ENCODE measurements around the gene IL1R2. TPM values are rescaled to one million over a fixed set of nuclear protein-coding genes. Genes with fewer than 3 reads are reported as not detected.

Gene IL1R2
- total RNA-seq, 1 donor from 2014 or later, result 0.20 TPM

DNA sequence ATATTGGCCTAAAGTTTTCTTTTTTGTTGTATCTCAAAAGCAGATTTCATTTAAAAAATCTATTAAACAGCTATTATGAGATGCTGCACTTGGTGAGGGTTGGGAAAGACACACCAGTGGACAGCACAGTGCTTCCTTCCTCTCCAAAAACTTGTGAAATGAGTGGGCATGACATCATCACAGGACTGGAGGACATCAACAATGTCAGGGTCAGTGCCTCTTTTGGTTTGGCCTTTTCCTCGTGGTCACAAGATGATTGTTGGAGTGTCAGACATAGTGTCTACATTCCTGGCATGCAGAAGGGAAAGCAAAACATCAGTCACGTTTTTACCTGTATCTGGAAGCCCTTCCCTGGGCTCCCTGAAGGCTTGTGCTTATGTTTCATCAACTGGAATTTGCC is 49.6 kb downstream of the IL1R2 start:
- peak in 1 of 2 donors; percentile 95 for DNase-seq (ENCODE audit: low read depth in 2 of 2)

DNA sequence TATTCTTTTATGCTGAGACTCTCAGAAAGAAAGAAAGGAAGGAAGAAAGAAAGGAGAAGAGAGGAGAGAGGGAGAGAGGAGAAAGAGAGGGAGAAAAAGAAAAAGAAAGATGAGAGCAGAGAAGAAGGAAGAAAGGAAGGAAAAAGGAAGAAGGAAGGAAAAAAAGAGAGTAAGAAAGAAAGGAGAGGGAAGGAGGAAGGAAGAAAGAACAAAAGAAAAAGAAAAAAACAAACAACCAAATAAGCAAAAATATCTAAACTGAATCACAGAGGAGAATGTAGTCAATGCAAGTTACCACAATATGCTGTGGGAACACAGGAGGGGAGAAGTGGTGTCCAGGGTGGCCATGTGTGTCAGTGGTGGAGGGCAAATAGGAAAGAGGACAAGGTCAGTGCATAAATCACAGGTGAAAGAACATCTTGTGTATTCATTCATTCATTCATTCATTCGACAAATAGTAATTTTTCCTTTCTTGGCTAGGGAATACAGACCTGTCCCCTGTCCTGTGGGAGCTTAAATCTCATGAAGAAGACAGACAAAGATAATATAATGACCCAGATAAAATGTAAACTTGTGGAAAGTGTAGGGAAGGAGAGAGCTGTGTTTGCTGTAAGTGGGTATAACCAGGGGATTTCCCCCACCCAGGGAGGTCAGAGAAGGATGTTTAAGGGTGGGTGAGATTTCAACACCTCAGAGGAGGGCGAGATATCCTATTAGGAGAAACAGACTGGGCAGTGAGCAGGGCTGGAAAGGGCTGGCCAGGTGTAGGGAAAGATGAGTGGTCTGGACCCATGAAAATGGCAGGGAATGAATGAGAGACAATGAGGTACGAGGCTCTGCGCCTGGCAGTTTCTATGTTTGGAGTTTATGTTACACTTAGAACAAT is 50.7 kb downstream of the IL1R2 start:
- no peak for DNase-seq (ENCODE audit: low read depth in 2 of 2)

DNA sequence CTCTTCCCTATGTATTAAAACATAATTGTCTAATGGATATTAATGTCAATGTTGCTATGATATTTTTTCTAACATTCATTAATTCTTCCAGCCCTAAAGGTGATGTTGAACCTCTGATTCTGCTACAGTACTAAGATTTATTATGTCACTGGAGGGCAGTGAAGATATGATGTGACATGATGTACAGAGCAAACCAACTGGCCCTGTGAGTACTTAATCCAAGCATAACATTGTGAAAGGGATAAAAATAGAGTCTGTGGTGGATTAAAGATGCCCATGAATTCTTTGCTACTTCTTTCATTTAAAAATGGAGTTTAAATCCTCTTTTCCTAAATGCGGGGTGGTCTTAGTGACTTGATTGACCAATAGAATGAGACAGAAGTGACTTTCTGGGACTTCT is 51.8 kb downstream of the IL1R2 start:
- no peak for DNase-seq (ENCODE audit: low read depth in 2 of 2)

DNA sequence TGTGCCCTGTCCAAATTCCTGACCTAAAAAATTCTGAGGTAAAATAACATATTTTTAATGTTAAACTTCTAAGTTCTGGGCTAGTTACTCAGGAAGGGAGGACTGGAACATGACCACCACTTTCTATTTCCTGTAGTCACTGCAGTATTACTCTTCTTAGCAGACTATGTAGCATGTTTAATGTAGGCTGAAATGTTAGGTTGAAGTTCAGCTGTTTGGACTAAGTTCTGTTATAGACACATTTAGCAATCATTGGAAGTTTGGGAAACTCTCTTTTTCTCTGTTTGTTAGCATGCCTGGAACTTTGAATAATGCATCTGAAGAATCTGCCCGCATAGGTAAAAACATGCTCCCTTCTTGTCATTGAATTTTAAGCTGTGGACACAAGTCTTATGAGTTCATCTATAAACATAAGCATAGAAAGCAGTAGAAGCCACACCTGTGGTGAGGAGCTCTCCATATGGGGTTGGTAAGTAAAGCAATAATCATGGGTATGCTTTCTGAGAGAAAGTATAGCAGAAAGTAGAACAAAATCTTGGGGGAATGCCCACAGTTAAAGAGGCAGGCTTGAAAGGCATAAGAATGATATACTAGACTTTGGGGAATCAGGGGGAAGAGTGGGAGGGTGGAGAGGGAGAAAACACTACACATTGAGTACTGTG is 52.6 kb downstream of the IL1R2 start:
- DNase-seq (ENCODE audit: low read depth in 2 of 2), result peak in 1 of 2 donors; percentile 42

DNA sequence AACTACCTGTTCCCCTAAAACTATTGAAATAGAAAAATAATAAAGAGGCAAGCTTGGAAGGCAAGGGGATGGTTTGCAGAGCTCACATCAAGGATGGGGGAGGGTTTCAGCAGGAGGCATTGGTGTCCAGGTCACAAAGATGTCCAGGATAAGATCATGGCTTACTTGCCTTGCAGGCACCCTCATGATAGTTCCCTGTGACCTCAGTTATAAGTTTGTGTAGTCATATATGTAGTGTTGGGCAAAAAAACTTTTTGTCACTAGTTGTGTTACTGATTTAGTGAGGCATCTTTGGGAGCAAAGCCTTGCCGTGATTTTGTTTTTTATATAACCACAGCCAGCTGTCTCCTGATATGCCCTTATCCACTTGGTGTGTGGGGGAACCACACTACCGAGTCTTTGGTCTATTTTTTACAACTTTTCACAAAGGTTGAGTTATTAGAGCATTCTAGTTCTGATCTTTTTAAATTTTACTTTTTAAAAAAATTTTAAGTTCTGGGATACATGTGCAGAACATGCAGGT is 53.3 kb downstream of the IL1R2 start:
- no peak for DNase-seq (ENCODE audit: low read depth in 2 of 2)

DNA sequence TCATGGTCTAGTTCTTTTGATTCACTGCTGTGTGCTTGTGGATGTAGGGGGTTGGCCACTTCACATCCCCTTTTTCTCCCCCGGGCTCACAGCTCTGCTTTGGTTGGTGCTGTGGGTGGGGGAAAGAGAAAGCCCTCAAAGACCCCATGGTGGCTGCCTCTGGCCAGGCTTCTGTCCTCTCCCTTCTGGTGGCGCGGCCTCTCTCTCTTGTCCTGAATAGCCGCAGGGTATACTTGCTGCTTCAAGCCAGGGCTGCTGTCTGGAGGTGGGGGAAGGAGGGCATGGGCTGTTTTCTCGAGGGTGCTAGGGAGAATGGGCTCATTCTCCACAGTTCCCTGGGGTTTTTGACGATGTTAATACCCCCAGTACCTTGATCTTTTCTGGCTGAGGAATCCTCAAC is 53.9 kb downstream of the IL1R2 start:
- DNase-seq (ENCODE audit: low read depth in 2 of 2), result no peak

DNA sequence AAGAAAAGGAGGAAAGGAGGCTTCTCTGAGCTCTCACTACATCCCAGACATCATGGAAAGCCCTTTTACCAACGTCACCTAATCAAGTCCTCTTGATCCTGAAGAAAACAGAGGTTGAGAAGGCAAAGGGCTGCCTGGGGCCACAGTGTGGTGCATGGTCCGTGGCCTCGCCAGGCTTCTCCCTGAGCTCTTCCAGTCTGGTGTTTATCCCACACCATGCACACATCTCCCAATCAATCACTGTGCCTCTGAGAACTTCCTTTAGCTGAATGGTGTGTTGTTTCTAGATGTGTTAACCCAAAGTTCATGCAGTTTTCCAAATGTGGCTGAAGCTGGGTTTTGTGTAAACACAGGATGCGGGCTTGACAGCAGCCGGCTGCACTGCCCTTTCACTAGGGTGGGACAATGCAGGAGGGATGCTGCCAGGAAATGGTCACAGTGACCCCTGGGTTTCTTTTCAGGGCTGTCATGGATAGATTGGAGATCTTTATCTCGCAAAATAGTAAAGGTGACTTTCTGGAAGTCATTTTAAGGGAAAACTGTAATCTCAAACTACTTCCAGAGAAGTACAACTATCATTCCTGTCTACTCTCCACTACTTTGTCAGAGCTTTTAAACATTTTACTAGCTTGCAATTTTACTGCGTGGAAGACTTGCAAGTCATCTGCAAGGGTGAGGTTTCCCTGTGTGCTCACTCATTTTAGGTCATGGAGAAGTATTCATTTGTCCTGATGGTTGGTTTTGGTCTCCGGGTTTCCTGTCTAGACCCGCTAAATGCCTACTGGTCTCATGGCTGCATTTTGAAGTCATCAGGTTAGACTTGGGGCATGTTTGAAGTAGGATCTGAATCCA is 54.6 kb downstream of the IL1R2 start:
- DNase-seq (ENCODE audit: low read depth in 2 of 2), result peak; percentile 96 to 98

DNA sequence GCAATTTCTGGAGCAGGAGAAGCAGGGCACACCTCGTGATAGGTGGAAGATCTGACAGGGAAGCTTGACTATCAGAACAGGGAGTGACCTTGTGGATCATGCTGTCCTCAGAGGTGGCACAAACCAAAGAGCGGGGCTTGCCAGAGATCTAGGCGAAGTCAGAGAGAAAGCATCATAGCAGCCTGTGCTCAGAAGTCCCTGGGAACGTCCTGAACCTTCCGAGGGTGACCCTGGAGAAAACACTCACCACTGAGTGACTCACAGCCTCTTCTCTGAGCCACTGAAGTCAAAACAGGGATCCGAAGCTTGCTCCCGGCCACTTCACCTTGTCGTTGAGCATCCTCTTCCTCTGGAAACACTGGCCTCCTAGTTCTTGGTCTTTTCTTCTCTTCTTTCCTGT is 56.7 kb downstream of the IL1R2 start:
- DNase-seq (ENCODE audit: low read depth in 2 of 2), result peak in 1 of 2 donors; percentile 80

DNA sequence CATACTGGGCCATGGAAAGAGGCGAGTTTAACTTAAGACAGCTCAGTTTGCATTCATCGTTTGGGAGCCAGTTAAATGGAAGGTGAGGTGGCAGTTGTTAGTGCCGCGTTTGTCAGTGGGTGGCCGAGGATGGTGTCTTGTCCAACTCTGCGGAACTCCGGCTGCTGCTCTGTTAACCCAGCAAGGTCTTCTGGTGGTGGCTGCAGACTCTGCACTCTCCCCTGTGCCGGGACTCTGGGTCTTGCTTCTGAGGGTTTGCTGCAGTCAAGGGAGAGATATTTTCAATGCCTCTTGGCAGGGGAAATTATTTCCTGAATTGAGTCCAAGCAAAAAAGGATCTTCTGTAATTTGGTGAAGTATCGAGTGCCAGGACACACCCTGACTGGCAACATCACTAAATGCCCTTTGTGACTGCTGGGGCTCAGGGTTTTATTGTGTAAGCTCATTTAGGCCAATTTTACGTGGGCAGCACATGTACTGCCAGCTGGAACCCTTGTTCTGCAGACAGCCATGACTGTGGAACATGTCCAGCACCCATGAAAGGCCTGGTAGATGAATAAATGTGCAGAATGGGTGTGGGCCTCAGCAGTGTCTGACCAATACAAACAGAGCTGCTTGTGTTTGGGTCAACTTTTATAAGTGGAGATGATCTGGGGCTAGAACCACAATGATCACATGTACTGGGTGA is 58.1 kb downstream of the IL1R2 start:
- peak in 1 of 2 donors; percentile 36 for DNase-seq (ENCODE audit: low read depth in 2 of 2)

DNA sequence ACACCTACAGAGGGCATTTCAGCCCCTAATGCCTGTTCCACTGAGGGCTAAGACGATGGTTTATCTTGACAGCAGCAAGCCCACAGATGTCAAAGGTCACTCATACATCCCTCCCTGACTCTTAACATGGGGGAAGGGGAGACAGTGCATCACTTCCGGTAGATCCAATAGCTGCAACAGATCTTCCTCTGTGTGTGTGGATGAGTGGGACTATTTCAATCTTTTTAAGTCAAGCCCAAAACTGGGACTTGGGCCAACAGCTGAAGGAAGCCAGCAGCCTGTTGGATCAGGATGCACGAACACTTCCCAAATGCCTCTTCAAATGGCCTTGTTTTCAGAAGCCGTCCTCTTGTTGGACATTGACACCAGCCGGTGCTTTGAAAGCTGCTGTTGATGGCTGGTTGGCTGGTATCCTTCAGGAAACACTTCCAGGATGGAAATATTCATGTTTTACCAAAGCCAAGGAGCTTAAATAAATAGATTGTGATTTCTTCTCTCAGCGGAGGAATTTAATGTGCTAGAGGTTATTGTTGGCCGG is 59.2 kb downstream of the IL1R2 start:
- peak; percentile 75 to 93 for DNase-seq (ENCODE audit: low read depth in 2 of 2)

DNA sequence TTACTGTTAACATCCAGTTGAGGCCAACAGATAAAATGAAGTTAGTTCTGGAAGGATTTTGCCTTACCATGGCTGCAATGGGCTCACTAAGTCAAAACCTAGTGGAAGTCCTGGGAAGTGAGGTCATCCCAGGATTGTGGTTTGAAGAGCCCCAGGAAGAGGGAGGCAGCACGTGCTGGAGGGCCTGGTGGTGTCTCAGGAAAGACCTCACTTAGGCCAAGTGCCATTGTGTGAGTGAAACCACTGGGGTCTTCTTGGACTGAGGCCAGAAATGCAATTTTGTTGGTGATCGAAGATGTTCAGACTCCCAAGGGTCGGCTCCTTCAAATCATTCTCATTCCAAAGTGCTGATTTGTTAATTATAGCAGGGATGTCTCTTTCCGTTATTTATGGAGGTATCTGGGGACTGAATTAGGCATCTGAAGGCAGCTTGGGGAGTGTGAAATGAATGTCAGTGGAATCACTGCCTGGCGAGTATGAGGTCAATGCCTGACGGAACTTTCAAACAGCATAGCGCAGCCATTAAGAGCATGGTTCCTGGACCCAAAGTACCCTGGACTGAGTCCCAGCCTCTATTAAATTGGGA is 60.0 kb downstream of the IL1R2 start:
- DNase-seq (ENCODE audit: low read depth in 2 of 2), result peak in 1 of 2 donors; percentile 23

DNA sequence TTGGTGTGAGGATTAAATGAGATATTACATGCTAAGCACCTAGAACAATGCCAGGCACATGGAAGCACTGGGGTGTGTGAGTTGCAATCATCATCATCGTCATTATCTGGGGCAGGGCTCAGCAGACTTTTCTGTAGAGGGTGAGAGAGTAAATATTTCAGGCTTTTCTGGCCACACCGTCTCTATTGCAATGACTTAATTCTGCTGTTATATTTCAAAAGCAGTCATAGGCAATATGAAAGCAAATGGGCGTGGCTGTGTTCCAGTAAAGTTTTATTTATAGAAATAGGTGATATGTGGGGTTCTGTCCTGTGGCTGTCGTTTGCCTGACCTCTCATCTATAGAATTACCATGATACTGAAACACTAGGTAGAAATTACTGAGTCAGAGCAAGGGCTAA is 60.6 kb downstream of the IL1R2 start:
- DNase-seq (ENCODE audit: low read depth in 2 of 2), result no peak

DNA sequence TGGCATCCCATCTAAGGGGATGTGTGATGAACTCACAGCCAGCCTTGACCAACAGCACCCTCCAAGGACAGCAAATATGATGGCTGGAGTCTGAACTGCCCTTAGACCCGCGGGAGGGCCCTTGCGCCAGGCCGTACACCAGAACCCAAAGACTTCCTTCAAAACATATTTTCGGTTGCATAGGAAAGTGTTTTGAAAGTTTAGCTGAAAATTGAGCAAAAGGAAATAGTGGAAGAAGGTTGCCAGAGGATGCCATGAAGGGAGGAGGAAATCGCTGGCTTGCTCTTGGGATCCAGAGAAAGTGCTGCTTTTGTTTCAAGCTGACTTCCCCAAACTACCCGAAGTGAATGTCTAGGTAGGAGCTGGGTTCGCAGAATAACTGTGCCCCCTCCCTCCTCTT is 61.3 kb downstream of the IL1R2 start:
- DNase-seq (ENCODE audit: low read depth in 2 of 2), result no peak

DNA sequence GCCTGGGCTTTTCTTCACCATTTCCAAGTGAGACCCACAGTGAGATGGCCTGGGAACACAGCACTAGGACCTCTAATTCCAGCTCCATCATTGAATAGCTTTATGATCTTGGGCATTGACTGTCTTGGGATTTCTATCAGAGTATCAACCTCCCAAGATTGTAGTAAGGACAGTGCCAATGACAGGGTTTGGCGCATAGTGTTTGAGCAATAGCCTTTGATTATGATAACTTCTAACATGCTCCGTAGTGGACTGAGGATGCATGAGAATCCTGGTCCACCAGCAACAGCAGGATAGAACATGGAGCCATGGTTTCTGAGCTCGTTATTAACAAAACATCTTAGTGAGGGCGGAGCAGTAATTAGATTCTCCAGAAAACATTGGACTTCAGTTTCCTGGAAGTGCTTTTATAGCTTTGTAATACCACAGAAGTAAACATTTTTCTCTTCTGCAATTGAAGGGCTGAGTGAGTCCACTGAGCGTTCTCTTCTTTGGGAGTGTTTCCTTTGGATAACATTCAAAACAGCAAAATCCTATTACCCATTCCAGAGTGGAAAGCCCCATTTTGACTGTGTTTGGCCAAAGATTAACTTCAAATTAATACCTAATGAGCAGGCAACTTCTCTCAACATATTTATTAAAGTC is 63.7 kb downstream of the IL1R2 start:
- peak in 1 of 2 donors; percentile 39 for DNase-seq (ENCODE audit: low read depth in 2 of 2)

DNA sequence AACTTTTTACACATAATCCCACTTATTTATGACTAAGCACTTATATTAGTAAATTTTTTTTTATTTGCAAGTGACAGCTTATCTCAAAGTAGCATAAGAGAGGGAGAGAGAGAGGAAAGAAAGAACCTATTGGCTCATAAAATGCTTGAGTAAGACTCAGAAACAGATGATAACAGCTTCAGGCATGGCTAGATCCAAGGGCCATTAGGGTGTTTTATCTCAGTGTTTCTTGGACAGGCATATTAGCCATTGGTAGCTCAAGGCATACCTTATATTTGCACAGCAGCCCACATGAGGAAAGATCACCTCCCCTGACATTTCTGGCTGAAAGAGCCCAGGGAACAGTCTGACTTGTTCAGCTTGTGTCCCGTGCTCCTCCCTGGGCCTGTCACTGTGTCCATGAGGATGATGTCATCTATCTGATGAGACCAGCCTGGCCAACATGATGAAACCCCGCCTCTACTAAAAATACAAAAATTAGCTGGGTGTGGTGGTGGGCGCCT is 64.4 kb downstream of the IL1R2 start:
- no peak for DNase-seq (ENCODE audit: low read depth in 2 of 2)

DNA sequence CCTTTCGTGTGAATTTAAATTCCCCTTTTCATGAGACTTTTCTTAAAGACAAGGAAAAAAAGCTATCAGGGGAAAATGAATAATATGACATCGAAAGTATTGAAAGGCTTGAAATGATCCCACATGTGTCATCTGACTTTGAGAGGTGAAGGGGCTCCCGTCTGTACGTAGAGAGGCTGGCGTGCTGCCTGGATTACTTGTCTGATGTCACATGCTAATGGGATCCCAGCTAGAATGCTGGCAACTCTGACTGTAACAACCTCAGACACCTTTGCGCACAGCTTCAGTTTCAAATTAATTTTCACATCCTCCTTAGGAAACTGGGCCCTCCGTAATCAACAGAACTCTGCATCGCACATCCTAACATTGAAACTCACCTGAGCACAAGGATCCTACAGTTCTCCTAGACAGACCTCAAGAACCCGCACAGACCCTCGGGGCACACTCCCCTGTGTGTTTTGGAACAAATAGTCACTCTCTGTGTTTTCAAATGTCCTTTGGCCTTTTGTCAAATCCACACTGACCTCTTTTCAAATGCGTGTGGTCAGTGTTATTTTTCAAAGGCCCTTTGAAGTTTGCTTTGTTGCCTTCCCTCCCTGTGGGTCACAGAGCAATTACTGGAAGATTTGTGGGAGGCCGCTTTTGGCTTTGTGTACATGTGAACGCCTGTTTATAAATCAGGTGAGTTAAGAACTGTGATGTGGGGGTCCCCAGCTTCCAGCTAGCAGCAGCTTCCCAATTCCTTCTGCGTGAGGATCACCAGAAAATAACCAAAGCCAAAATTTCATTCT is 65.9 kb downstream of the IL1R2 start:
- peak; percentile 50 to 90 for DNase-seq (ENCODE audit: low read depth in 2 of 2)

DNA sequence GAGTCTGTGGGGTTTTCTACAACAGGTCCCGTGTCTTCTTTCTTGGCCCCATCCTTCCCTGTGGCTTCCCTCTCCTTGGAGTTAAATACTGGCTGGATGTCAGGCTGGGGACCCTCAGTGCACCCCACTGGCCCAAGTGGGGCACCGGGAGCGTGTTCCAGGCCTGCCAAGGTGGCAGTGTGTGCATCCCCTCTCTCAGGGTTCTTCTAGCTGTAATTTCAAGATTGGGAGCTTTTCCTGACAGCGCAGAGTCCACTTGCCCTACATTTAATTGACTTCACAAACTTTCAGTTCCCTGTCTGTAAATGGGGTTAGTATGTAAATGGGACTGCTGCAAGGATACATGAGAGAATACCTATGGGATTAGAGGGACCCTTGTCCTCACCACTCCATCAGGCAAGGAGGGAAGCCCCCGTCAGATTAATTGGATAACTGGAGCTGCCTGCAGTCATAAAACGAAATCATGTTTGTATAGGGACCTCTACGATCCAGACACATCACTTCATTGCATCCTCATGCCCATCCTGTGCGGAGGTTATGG is 66.6 kb downstream of the IL1R2 start:
- DNase-seq (ENCODE audit: low read depth in 2 of 2), result no peak

DNA sequence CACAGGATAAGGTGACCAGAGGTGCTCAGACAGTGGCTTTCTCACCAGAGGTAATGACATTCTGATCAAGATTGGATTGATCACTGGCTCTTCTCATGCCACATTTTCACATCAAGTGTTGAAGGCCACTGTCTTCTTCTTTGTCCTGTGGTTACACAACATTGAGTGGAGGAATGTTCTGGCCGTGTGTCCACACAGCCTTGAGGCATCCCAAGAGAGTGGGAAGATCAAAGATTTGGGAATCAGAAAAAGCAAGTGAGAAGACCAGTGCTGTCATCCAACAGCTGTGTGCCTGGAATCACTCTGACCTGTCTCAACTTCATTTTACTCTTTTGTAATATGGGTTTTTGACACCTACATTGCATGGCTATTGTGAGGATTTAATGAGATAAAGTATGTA is 67.4 kb downstream of the IL1R2 start:
- DNase-seq (ENCODE audit: low read depth in 2 of 2), result no peak

DNA sequence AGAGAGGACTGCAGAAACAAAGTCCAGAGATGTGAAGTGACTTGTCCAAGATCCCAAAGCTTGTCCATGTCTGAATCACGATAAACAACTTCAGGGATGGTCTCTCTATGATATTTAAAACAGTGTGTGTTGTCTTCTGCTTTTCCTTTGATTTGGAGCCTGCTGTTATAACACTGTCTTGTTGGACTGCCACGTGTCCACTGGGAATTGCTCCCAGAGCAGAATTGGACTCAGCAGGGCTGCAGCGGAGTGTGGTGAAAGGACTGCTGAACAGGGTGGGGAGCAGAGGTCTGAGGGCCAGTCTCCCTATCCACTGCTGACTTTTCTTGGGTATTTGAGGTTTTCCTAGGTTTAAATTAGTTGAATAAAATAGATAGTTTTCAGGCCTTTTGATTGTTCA is 68.3 kb downstream of the IL1R2 start:
- no peak for DNase-seq (ENCODE audit: low read depth in 2 of 2)

Data from lung microvascular endothelial cell (primary cell).